Stimulated activated effector memory CD8-positive, alpha-beta T cell treated with anti-CD3 and anti-CD28 coated beads, Interleukin-12 subunit alpha, Interleukin-12 subunit beta, amount 100 ng/mL, for 72 hours (primary cell): Measurements from ENCODE around the gene IQCN.

Source experiments
- ATAC-seq: fragments of 150-1000 bp; cut with Tn5 transposase; 2 replicates; pipeline ENCODE4 v1.10.0; 2021
- DNase-seq, 2 donors: peaks; one replicate each; pipeline ENCODE4 v3.0.0; 2021 to 2022; ENCODE audit warnings: low spot score in 2 of 2
- H3K27ac Mint-ChIP-seq: one replicate; pipeline ENCODE4 v1.8.0; 2022; ENCODE audit warnings: mild to moderate bottlenecking, mixed read lengths
- H3K36me3 Mint-ChIP-seq: one replicate; pipeline ENCODE4 v1.8.0; 2022; ENCODE audit warnings: mild to moderate bottlenecking, mixed read lengths
- H3K4me1 Mint-ChIP-seq: one replicate; pipeline ENCODE4 v1.8.0; 2022; ENCODE audit warnings: mixed read lengths
- H3K4me3 Mint-ChIP-seq: one replicate; pipeline ENCODE4 v1.8.0; 2022; ENCODE audit warnings: mild to moderate bottlenecking, mixed read lengths
- H3K9me3 Mint-ChIP-seq: one replicate; pipeline ENCODE4 v1.8.0; 2022; ENCODE audit warnings: mixed read lengths

The IQCN gene

GRCh38 chr19:18282021-18282787 lies 8.0 kb upstream of the IQCN start:
- H3K9me3 Mint-ChIP-seq: no peaks in the 10 kb centered on the region
- H3K36me3 Mint-ChIP-seq: peaks cover 72% of the 10 kb centered on the region
- ATAC-seq: no peak
- peak overlapping the region; percentile 96 for H3K4me3 Mint-ChIP-seq
- peak overlapping the region; percentile 99 for H3K27ac Mint-ChIP-seq
- no peak for DNase-seq
- H3K4me1 Mint-ChIP-seq: peaks cover 69% of the 10 kb centered on the region

DNA sequence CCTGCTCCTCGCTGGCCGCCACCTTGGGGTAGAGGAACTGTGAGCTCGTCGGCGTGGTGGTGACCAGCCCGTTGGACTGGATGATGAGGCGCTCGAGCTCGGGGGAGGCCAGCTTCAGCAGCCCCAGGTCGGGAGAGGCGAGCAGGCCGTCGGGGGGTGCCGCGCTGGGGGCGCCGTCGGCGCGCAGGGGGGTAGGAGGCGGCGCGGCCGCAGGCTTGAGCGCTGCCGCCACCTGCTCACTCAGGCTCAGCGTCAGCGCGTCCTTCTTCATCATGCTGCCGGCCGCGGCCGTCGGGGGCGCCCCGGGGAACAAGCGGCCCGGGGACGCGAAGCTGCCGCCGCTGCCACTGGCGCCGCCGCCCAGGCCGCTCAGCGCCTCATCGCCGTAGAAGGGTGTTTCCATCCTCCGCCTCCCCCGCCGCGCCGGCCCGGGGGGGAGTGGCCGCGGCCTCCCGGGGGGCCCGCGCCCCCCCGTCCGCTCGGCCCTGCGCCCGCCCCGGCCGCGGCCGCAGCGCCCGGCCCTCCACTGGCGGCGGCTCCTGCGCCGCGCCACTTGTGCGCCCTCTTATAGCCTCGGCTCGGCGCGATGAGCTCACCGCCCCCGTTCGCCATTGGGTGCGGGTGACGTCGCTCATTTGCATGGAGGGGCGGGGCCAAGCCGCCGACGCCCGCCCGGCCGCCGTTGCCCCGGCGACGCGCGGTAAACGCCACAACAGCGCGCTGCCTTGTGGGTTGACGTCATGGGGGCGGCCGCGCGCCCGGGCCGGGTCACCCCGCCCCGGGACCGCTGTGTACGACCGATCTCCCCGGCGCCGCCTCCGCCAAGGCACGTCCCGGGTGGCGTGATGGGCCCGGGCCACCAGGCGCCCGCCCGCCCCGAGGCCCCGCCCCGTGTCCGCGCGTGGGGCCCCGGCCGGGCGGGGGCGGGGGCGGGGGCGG lies 7.1 kb upstream of the IQCN start, which contains the start of gene JUND:
TSS of gene JUND (minus strand) at position 541 of the 939 bp plus-strand sequence. CDS start at position 403, 138 bp downstream.
- Mint-ChIP-seq H3K9me3 (no peaks in the 10 kb centered on the region), H3K4me3 (peak within 1 kb of the TSS; percentile 96), H3K36me3 (peaks cover 76% of the 10 kb centered on the region), H3K27ac (peak within 1 kb of the TSS; percentile 99), H3K4me1 (peaks cover 60% of the 10 kb centered on the region)
- peak; percentile 79 for ATAC-seq
- peak; percentile 97 to 98 for DNase-seq

- H3K36me3 Mint-ChIP-seq: peaks cover 83% of the 10 kb centered on the region
- H3K9me3 Mint-ChIP-seq: no peaks in the 10 kb centered on the region
- peaks cover 52% of the 10 kb centered on the region for H3K4me1 Mint-ChIP-seq
- peak overlapping the region; percentile 99 for H3K27ac Mint-ChIP-seq
- H3K4me3 Mint-ChIP-seq: peak overlapping the region; percentile 96
- DNase-seq (peak; percentile 70 to 90), ATAC-seq (peak; percentile 19)
Measured at GRCh38 chr19:18280247-18281081, 6.2 kb upstream of the IQCN start.

DNA sequence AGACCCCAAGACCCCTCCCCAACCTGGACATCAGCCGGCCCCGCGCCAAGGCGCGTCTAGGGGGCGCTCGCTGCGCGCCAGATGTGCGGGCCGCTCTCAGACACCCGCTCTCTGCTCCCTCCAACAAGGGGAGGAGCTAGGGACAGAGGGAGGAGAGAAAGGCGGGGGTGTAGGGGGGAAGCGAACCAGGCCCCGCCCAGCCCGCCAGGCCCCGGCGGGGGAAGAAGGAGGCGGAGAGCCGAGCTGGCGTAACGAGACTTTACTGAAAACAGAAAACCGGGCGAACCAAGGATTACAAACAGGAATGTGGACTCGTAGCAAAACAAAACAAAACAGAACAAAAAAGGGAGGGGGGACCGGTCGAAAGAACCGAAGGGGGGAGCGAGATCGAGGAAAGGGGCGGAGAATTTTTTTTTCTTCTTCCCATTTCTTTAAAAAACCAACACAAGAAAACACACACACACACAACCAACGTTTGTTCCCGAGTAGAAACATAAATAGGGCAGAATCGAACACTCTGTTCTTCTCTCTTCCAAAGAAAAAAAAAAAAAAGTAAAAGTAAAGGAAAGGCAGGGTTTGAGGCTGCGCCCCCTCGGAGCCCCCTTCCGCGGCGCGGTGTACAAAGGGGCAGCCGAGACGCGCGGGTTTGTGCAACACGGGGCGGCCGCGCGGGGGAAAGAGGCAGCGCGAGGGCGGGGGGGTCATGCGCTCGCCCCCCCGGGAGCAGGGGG lies 5.4 kb upstream of the IQCN start:
- Mint-ChIP-seq H3K9me3 (no peaks in the 10 kb centered on the region), H3K4me3 (peak overlapping the region; percentile 96), H3K36me3 (peaks cover 87% of the 10 kb centered on the region), H3K27ac (peak overlapping the region; percentile 99), H3K4me1 (peaks cover 47% of the 10 kb centered on the region)
- ATAC-seq (peak; percentile 43), DNase-seq (peak; percentile 82 to 94)

DNA sequence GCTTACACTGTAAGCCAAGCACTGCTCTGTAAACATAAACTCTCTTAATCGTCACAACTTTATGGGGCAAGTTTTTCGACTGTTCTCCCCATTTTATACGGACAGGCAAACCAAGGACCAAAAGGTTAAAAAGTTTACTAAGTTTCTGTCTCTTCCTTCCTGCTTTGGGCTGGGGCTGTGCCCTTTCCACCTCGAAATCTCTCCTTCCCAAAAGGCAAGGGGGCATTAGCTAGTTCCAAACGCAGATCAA lies 4.9 kb upstream of the IQCN start:
- H3K4me3 Mint-ChIP-seq: peak overlapping the region; percentile 96
- no peak for DNase-seq
- H3K27ac Mint-ChIP-seq: peak overlapping the region; percentile 99
- no peak for ATAC-seq
- no peaks in the 10 kb centered on the region for H3K9me3 Mint-ChIP-seq
- H3K36me3 Mint-ChIP-seq: peaks cover 89% of the 10 kb centered on the region
- peaks cover 47% of the 10 kb centered on the region for H3K4me1 Mint-ChIP-seq

- H3K4me3 Mint-ChIP-seq: peak overlapping the region; percentile 96
- ATAC-seq (no peak), DNase-seq (peak in 1 of 2 donors; percentile 73)
- H3K36me3 Mint-ChIP-seq: peaks cover 91% of the 10 kb centered on the region
- peak overlapping the region; percentile 99 for H3K27ac Mint-ChIP-seq
- no peaks in the 10 kb centered on the region for H3K9me3 Mint-ChIP-seq
- peaks cover 48% of the 10 kb centered on the region for H3K4me1 Mint-ChIP-seq
Measured at GRCh38 chr19:18278521-18279265, 4.4 kb upstream of the IQCN start.

- ATAC-seq: peak; percentile 14
- H3K4me3 Mint-ChIP-seq: no peak overlapping the region
Measured at GRCh38 chr19:18274781-18275356, 617 bp upstream of the IQCN start.

GRCh38 chr19:18273561-18274218 lies 562 bp downstream of the IQCN start:
- DNase-seq: no peak
- H3K36me3 Mint-ChIP-seq: peaks cover 52% of the 10 kb centered on the region
- no peak overlapping the region for H3K27ac Mint-ChIP-seq
- H3K4me3 Mint-ChIP-seq: no peak overlapping the region
- no peaks in the 10 kb centered on the region for H3K9me3 Mint-ChIP-seq
- H3K4me1 Mint-ChIP-seq: peaks cover 18% of the 10 kb centered on the region
- no peak for ATAC-seq

More at GRCh38 chr19:18274781-18275356, 617 bp upstream of the IQCN start:
- no peaks in the 10 kb centered on the region for H3K9me3 Mint-ChIP-seq
- peak overlapping the region; percentile 40 for H3K27ac Mint-ChIP-seq
- no peak for DNase-seq
- H3K36me3 Mint-ChIP-seq: peaks cover 63% of the 10 kb centered on the region
- H3K4me1 Mint-ChIP-seq: peaks cover 30% of the 10 kb centered on the region

GRCh38 chr19:18271433-18271841 lies 2.8 kb downstream of the IQCN start:
- H3K4me3 Mint-ChIP-seq: no peak overlapping the region
- peaks cover 14% of the 10 kb centered on the region for H3K4me1 Mint-ChIP-seq
- H3K9me3 Mint-ChIP-seq: no peaks in the 10 kb centered on the region
- H3K27ac Mint-ChIP-seq: no peak overlapping the region
- ATAC-seq: no peak
- peaks cover 31% of the 10 kb centered on the region for H3K36me3 Mint-ChIP-seq
- DNase-seq: no peak

DNA sequence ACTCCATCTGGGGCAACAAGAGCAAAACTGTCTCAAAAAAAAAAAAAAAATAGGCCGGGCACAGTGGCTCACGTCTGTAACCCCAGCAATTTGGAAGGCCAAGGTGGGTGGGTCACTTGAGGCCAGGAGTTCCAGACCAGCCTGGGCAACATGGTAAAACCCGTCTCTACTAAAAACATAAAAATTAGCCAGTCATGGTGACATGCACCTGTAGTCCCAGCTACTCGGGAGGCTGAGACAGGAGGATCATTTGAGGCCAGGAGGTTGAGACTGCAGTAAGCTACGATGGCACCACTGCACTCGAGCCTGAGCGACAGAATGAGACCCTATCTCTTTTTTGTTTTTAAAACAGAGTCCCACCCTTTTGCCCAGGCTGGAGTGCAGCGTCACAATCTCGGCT lies 3.9 kb downstream of the IQCN start:
- Mint-ChIP-seq H3K4me3 (no peak overlapping the region), H3K36me3 (peaks cover 26% of the 10 kb centered on the region), H3K9me3 (no peaks in the 10 kb centered on the region), H3K4me1 (peaks cover 20% of the 10 kb centered on the region), H3K27ac (no peak overlapping the region)
- DNase-seq (no peak), ATAC-seq (no peak)

DNA sequence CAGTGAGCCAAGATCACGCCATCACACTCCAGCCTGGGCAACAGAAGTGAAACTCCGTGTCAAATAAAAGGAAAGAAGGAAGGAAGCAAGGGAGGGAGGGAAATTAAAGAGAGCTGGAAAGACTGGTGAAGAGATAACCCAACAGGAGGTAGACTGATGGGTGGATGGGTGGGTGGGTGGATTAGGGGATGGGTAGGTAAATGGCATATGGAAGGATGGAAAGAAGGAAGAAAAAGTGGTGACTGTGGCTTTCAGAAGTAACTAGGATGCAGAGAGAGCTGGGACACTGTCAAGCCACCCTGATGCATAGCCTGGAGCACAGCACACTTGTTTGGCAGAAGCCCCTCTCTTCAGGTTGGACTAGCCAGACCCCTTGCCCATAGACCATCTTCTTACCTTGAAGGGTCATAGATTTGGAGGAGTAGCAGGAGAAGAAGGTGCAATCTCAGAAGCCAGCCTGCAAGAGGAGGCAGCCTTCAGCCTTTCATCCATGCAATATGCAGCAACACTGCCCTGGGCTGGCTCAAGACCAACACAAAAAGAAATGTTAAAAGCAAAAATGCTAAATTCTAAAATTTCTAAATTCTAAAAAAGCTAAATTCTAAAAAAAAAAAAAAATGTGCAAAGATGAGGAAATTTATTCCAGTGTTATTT lies 5.1 kb downstream of the IQCN start:
- H3K27ac Mint-ChIP-seq: no peak overlapping the region
- no peaks in the 10 kb centered on the region for H3K9me3 Mint-ChIP-seq
- ATAC-seq (no peak), DNase-seq (no peak)
- H3K36me3 Mint-ChIP-seq: peaks cover 15% of the 10 kb centered on the region
- H3K4me3 Mint-ChIP-seq: no peak overlapping the region
- H3K4me1 Mint-ChIP-seq: peaks cover 12% of the 10 kb centered on the region

DNA sequence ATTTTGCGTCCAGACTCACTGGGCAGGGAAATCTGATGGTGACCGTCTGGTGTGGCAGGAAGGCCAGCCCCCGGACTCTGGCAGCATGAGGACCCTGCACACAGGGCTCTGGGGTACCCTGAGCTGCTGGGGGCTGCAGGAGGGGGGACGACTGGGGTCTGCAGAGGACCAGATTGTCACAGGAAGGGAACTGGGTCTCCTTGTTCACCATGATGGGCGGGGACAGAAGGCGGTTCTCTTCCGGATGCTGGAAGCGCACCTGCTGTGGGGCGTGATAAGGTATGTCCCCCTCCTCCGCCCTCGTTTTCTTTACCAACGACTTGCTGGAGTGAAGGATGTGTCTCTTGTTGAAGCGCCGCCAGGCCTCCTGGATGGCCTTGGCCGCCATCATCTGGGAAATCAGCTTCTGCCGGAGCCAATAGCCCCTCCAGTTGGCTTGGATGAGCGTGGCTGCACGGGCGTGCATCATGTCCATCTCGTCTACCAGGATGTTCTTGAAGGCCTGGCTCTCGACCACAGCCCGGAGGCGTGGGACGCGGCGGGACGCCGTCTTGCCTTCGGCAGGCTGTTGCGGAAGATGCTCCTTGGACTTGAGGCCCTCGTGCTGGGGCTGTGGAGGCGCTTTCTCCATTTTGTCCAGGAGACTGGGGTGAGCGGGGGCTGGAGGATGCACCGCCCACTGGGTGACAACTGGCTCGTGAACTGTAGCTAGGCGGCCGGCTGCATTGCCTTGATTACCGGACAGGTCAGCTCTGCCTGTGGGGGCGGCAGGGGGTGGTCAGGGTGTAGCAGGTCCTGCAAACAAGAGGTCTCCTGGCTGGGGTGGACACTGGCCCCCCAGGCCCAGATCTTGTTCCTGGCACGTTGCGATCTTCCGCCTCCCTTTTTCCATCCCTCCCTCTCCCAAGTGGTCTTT lies 7.2 kb downstream of the IQCN start:
- Mint-ChIP-seq H3K4me3 (no peak overlapping the region), H3K36me3 (peaks cover 8% of the 10 kb centered on the region), H3K27ac (no peak overlapping the region), H3K4me1 (peaks cover 10% of the 10 kb centered on the region), H3K9me3 (no peaks in the 10 kb centered on the region)
- DNase-seq: no peak
- no peak for ATAC-seq
